Kidney epithelial cell (primary cell): Measurements from ENCODE around the gene TRIM2. TPM values are rescaled to one million over a fixed set of nuclear protein-coding genes. Genes with fewer than 3 reads are reported as not detected.

Experiments
- DNase-seq: peaks from one replicate; pipeline ENCODE4 v3.0.0-alpha.2; 2010; ENCODE audit warnings: low read depth
- H3K27me3 ChIP-seq: 2 replicates; pipeline ENCODE4 v1.6.0; 2011; ENCODE audit warnings: low read length; ENCODE audit not compliant: control insufficient read depth, insufficient read depth
- H3K36me3 ChIP-seq: 2 replicates; pipeline ENCODE4 v1.5.1; 2011; ENCODE audit warnings: low read length; ENCODE audit not compliant: control insufficient read depth, insufficient read depth
- H3K4me3 ChIP-seq: 2 replicates; pipeline ENCODE4 v1.5.1; 2011; ENCODE audit warnings: low read depth, mild to moderate bottlenecking, control low read depth, low read length
- CTCF ChIP-seq: IDR thresholded peaks from 2 replicates; pipeline ENCODE4 v1.5.1; 2011; ENCODE audit warnings: mild to moderate bottlenecking, moderate library complexity, low read length, control low read depth, inconsistent platforms; ENCODE audit not compliant: insufficient read depth, poor library complexity, severe bottlenecking
- total RNA-seq: library from RNA; depleted of rRNA; stranded (reverse); fragments of >200 nt; gene quantifications from 2 replicates; pipeline ENCODE4 v1.2.3, GENCODE V29; 2015

TRIM2 gene
- total RNA-seq, 1 donor from 2014 or later, result 83.2 TPM

- no peak for TF ChIP-seq CTCF
- no peaks in the 10 kb centered on the region for H3K36me3 ChIP-seq
- H3K4me3 ChIP-seq, result no peak overlapping the region
- no peaks in the 10 kb centered on the region for H3K27me3 ChIP-seq
- DNase-seq, result no peak
Observed at GRCh38 chr4:153183146-153183545, 21.1 kb upstream of the TRIM2 start.

- Histone ChIP-seq H3K4me3 (no peak overlapping the region), H3K27me3 (no peaks in the 10 kb centered on the region), H3K36me3 (no peaks in the 10 kb centered on the region)
- no peak for TF ChIP-seq CTCF
- no peak for DNase-seq
Observed at GRCh38 chr4:153185331-153185852, 18.9 kb upstream of the TRIM2 start.

GRCh38 chr4:153186046-153186728 is 18.1 kb upstream of the TRIM2 start:
- no peak for DNase-seq
- Histone ChIP-seq H3K4me3 (no peak overlapping the region), H3K36me3 (no peaks in the 10 kb centered on the region), H3K27me3 (no peaks in the 10 kb centered on the region)
- no peak for TF ChIP-seq CTCF

- no peaks in the 10 kb centered on the region for H3K36me3 ChIP-seq
- no peak for TF ChIP-seq CTCF
- DNase-seq, result peak; percentile 83
- H3K27me3 ChIP-seq, result no peaks in the 10 kb centered on the region
- H3K4me3 ChIP-seq, result no peak overlapping the region
Observed at GRCh38 chr4:153189016-153189801, 15.0 kb upstream of the TRIM2 start.

- no peak for TF ChIP-seq CTCF
- no peaks in the 10 kb centered on the region for H3K27me3 ChIP-seq
- H3K36me3 ChIP-seq, result no peaks in the 10 kb centered on the region
- no peak overlapping the region for H3K4me3 ChIP-seq
- DNase-seq, result no peak
Observed at GRCh38 chr4:153191795-153192363, 12.4 kb upstream of the TRIM2 start.
